NOMO-1 (cell line): ENCODE results near the gene MIPEP.

Experiments used
- DNase-seq, 2 experiments: peaks; one replicate each; lab custom pipeline; 2025; ENCODE audit not compliant: unreplicated experiment in 2 of 2; lab: John Stamatoyannopoulos, UW

Gene MIPEP

GRCh38 chr13:23855360-23855759 lies 33.8 kb downstream of the MIPEP start:
- no peak for DNase-seq

GRCh38 chr13:23852351-23852750 lies 36.8 kb downstream of the MIPEP start:
- DNase-seq, result no peak

- DNase-seq, result no peak
Measured at GRCh38 chr13:23851106-23851505, 38.1 kb downstream of the MIPEP start.

- no peak for DNase-seq
Measured at GRCh38 chr13:23850134-23850533, 39.1 kb downstream of the MIPEP start.

- no peak for DNase-seq
Measured at GRCh38 chr13:23849670-23850069, 39.5 kb downstream of the MIPEP start.

GRCh38 chr13:23848646-23849141 lies 40.5 kb downstream of the MIPEP start:
- no peak for DNase-seq

- DNase-seq, result no peak
Measured at GRCh38 chr13:23848019-23848418, 41.2 kb downstream of the MIPEP start.

- peak in 1 of 2 experiments; percentile 26 for DNase-seq
Measured at GRCh38 chr13:23847497-23847896, 41.7 kb downstream of the MIPEP start.

- DNase-seq, result no peak
Measured at GRCh38 chr13:23845105-23845725, 44.0 kb downstream of the MIPEP start.

- no peak for DNase-seq
Measured at GRCh38 chr13:23844132-23844531, 45.1 kb downstream of the MIPEP start.

- DNase-seq, result no peak
Measured at GRCh38 chr13:23843436-23843835, 45.8 kb downstream of the MIPEP start.

- no peak for DNase-seq
Measured at GRCh38 chr13:23842406-23842805, 46.8 kb downstream of the MIPEP start.

- no peak for DNase-seq
Measured at GRCh38 chr13:23833733-23834611, 55.2 kb downstream of the MIPEP start.

GRCh38 chr13:23828866-23829265 lies 60.3 kb downstream of the MIPEP start:
- DNase-seq, result no peak

GRCh38 chr13:23828086-23828485 lies 61.1 kb downstream of the MIPEP start:
- DNase-seq, result no peak

GRCh38 chr13:23825179-23825578 lies 64.0 kb downstream of the MIPEP start:
- no peak for DNase-seq

GRCh38 chr13:23824371-23824770 lies 64.8 kb downstream of the MIPEP start:
- no peak for DNase-seq

GRCh38 chr13:23822252-23822824 lies 66.9 kb downstream of the MIPEP start:
- no peak for DNase-seq

- DNase-seq, result no peak
Measured at GRCh38 chr13:23820530-23820929, 68.7 kb downstream of the MIPEP start.

- peak in 1 of 2 experiments; percentile 48 for DNase-seq
Measured at GRCh38 chr13:23817830-23818229, 71.4 kb downstream of the MIPEP start.

- DNase-seq, result no peak
Measured at GRCh38 chr13:23817136-23817535, 72.1 kb downstream of the MIPEP start.

- DNase-seq, result no peak
Measured at GRCh38 chr13:23813635-23814034, 75.6 kb downstream of the MIPEP start.
